Renal cortical epithelial cell (primary cell): ENCODE data around the gene OR2B2. TPM values are rescaled to one million over a fixed set of nuclear protein-coding genes. Genes with fewer than 3 reads are reported as not detected.
A peak's percentile ranks its signal among the peaks of the same experiment; 100 is the strongest.

Experiments
- DNase-seq: peaks from one replicate; pipeline ENCODE4 v3.0.0-alpha.2; 2011; ENCODE audit warnings: low read depth
- total RNA-seq: library from RNA; depleted of rRNA; stranded (reverse); fragments of >200 nt; gene quantifications from 2 replicates; pipeline ENCODE4 v1.2.3, GENCODE V29; 2014

OR2B2 gene
- total RNA-seq, 1 donor from 2014 or later: not detected

GRCh38 chr6:27893836-27894807, 18.1 kb downstream of the OR2B2 start:
- DNase-seq: peak; percentile 94

DNA sequence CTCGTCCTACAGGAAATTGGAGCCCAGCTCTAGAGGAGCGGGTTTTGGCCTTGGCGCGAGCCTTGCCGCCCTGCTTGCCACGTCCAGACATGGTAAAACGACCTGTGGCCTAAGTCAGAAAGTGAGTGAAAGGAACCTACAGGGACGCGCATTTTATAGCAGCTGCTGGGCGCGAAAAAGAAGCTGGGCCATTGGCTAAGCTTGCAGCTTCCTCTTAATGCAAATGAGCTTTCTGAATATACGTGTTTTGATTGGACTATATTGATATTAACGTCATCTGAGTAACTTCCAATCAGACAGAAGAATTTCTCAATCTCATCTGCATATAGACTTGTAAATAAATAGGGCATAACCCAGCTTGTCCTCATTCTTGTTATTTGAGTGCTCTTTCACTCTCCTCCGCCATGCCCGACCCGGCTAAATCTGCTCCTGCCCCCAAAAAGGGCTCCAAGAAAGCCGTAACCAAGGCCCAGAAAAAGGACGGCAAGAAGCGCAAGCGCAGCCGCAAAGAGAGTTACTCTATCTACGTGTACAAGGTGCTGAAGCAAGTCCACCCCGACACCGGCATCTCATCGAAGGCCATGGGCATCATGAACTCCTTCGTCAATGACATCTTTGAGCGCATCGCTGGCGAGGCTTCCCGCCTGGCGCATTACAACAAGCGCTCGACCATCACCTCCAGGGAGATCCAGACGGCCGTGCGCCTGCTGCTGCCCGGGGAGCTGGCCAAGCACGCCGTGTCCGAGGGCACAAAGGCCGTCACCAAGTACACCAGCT, 18.9 kb downstream of the OR2B2 start:
- peak; percentile 100 for DNase-seq

- peak; percentile 33 for DNase-seq
Measured at GRCh38 chr6:27892649-27893058, 19.5 kb downstream of the OR2B2 start.

- no peak for DNase-seq
Measured at GRCh38 chr6:27891320-27891875, 20.8 kb downstream of the OR2B2 start.

- DNase-seq: peak; percentile 98
Measured at GRCh38 chr6:27890445-27891319, 21.5 kb downstream of the OR2B2 start.

DNA sequence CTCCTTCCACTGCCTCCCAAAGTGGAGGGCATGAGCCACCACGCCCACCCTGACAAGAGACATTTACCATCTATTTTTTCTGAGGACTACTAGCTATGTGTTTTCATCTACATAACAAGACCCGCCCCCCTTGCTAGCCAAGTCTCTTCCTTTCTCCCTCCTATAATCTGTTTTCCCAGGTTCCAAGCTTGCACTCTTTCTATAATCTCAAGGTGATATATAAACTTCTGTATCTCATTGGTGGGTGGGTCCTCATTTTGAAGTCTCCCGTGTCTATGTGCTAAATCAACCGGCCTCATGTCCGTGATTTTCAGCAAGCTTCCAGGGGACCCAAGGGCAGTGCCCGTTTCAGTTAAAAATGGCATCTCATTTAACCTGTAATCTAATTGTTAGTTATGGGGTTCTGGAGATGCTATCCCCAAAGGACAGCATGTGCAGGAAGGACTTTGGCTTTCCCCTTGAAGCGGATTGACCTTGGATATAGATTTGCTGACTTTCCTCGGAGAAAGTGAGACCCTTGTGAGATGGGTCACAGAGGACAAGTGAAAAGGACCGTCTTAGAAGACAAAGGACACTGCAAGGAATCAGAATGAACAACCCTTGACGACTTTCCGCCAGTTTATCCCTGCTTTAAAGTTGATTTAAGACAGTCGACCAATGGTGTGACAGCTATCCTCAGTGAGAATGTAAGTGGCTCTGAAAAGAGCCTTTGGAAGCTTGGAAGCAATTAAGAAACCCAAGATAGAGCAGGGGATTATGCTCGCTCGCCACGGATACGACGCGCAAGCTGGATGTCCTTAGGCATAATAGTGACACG, 22.4 kb downstream of the OR2B2 start:
- DNase-seq: no peak

GRCh38 chr6:27889275-27889627, 22.9 kb downstream of the OR2B2 start:
- no peak for DNase-seq

GRCh38 chr6:27888566-27888965, 23.6 kb downstream of the OR2B2 start:
- no peak for DNase-seq

- no peak for DNase-seq
Measured at GRCh38 chr6:27886073-27886472, 26.1 kb downstream of the OR2B2 start.

- DNase-seq: no peak
Measured at GRCh38 chr6:27883136-27883535, 29.1 kb downstream of the OR2B2 start.

- no peak for DNase-seq
Measured at GRCh38 chr6:27882624-27883023, 29.6 kb downstream of the OR2B2 start.

- no peak for DNase-seq
Measured at GRCh38 chr6:27879837-27880236, 32.4 kb downstream of the OR2B2 start.

DNA sequence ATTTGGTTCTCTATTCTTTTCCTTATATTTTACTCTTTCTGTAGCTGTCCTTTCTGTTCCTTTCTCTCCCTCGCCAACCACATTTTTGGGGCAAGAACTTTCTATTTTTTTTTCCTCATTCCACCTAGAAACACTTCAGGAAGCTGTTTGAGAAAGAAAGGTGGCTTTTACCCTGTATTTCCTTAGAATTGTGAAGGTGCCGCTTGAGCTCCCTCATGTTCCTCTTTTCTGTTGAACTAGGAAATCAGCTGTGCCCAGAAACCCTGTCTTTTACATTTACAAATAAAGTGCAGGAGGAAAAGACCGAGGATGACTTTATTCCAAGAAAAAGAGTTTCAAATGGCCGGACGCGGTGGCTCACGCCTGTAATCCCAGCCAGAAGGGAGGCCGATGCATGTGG, 38.2 kb downstream of the OR2B2 start:
- DNase-seq: no peak

DNA sequence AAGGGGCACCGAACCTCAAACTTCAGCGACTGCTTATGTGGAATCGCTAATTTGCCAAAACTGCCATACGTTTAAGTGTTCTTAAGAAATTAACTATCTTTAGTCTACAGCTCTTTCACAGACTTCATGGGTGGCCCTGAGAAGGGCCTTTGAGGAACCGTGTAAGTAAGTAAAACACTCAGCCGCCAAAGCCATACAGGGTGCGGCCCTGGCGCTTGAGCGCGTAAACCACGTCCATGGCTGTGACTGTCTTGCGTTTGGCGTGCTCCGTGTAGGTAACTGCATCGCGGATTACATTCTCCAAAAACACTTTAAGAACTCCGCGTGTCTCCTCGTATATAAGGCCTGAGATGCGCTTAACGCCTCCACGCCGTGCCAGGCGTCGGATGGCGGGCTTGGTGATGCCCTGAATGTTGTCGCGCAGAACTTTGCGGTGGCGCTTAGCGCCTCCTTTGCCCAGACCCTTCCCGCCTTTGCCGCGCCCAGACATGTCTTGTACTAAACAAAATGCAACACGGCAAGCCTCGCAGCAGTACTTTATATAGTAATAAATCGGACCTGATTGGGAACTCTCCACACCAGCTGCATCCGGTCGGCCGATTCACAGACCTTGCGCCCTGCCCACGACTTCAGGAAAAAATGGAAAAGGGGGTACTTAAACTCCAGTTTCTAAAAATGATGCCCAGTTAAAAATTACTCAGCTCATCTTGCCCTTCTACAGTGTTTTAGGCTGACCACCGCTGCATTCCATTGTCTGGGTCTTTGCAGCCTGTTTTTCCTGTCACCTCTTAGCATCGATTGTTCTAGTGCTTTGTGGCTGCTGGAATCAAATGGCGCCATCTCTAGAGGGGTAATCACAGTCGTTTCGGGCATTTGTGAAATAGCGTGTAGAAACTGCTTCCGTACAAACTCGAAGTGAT, 38.9 kb downstream of the OR2B2 start:
- DNase-seq: peak; percentile 73

GRCh38 chr6:27872642-27873020, 39.6 kb downstream of the OR2B2 start:
- DNase-seq: no peak

GRCh38 chr6:27871924-27872638, 40.1 kb downstream of the OR2B2 start:
- peak; percentile 96 for DNase-seq

GRCh38 chr6:27870291-27870870, 41.8 kb downstream of the OR2B2 start:
- DNase-seq: no peak

- DNase-seq: no peak
Measured at GRCh38 chr6:27868311-27868710, 43.9 kb downstream of the OR2B2 start.

DNA sequence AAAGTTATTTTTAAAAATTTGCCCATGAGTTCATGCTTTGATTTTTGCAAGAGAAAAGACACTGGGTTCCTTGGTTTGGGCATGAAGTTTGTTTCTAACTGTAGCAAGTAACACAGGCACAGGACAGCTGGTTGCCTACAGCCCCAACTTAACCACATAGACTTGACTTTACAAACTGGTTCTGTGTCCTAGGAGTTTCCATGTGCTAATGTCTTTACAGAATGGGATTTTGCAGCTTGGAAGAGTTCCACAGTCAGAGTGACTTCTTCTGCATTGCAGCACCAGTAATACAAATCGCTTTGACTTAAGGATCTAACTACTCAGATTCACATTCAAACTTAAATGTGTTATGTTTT, 44.3 kb downstream of the OR2B2 start:
- peak; percentile 7 for DNase-seq
